Measurements from ENCODE around the gene HIVEP1.

DNA sequence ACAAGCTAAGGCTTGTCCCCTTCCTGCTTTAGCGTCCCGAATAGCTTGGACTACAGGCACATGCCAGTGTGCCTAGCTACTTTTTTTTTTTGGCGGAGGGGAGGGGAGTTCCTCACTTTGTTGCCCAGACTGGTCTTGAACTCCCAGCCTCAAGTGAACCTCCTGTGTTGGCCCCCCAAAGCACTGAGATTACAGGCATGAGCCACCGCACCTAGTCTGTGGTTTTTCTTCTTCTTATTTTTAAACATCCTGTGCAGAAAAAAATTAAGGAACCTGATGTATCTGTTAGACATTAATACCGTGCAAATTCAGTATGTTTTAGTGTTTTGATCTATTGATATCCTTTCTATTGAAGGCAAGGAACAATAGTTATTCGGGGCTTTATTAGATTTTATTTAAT is 25.7 kb downstream of the HIVEP1 start:
- TF ChIP-seq, protein P1, sequence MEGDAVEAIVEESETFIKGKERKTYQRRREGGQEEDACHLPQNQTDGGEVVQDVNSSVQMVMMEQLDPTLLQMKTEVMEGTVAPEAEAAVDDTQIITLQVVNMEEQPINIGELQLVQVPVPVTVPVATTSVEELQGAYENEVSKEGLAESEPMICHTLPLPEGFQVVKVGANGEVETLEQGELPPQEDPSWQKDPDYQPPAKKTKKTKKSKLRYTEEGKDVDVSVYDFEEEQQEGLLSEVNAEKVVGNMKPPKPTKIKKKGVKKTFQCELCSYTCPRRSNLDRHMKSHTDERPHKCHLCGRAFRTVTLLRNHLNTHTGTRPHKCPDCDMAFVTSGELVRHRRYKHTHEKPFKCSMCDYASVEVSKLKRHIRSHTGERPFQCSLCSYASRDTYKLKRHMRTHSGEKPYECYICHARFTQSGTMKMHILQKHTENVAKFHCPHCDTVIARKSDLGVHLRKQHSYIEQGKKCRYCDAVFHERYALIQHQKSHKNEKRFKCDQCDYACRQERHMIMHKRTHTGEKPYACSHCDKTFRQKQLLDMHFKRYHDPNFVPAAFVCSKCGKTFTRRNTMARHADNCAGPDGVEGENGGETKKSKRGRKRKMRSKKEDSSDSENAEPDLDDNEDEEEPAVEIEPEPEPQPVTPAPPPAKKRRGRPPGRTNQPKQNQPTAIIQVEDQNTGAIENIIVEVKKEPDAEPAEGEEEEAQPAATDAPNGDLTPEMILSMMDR (IDR thresholded peaks at IDR 0.05): no peak
- TF ChIP-seq POLR2AphosphoS5 (IDR thresholded peaks at IDR 0.05) (no peak), POLR2A (IDR thresholded peaks at IDR 0.05) (no peak), EP300 (IDR thresholded peaks at IDR 0.05) (no peak)

Measured in upper lobe of left lung (tissue), 4 donors.